Measurements from ENCODE around the gene LMBR1L.
A peak's percentile ranks its signal among the peaks of the same experiment; 100 is the strongest.

The LMBR1L gene

GRCh38 chr12:49111206-49111605 lies 559 bp upstream of the LMBR1L start:
- DNase-seq (ENCODE audit: low read depth in 2 of 2): no peak

- no peak for DNase-seq (ENCODE audit: low read depth in 2 of 2)
These were observed 795 bp downstream of the LMBR1L start for GRCh38 chr12:49109641-49110463.

GRCh38 chr12:49108958-49109404 lies 1.7 kb downstream of the LMBR1L start:
- no peak for DNase-seq (ENCODE audit: low read depth in 2 of 2)

GRCh38 chr12:49105504-49106084 lies 5.1 kb downstream of the LMBR1L start:
- DNase-seq (ENCODE audit: low read depth in 2 of 2): no peak

- DNase-seq (ENCODE audit: low read depth in 2 of 2): no peak
These were observed 5.8 kb downstream of the LMBR1L start for GRCh38 chr12:49104822-49105221.

GRCh38 chr12:49100380-49100779 lies 10.3 kb downstream of the LMBR1L start:
- no peak for DNase-seq (ENCODE audit: low read depth in 2 of 2)

GRCh38 chr12:49098703-49099102 lies 11.9 kb downstream of the LMBR1L start:
- DNase-seq (ENCODE audit: low read depth in 2 of 2): no peak

GRCh38 chr12:49098035-49098451 lies 12.6 kb downstream of the LMBR1L start:
- peak; percentile 53 to 58 for DNase-seq (ENCODE audit: low read depth in 2 of 2)

GRCh38 chr12:49097381-49097780 lies 13.3 kb downstream of the LMBR1L start:
- no peak for DNase-seq (ENCODE audit: low read depth in 2 of 2)

- no peak for DNase-seq (ENCODE audit: low read depth in 2 of 2)
These were observed 15.7 kb downstream of the LMBR1L start for GRCh38 chr12:49094975-49095365.

GRCh38 chr12:49094160-49094974 lies 16.3 kb downstream of the LMBR1L start, which contains the start of gene DHH:
TSS of gene DHH (minus strand) at chr12:49094801. CDS start at chr12:49094512, 289 bp downstream.
- DNase-seq (ENCODE audit: low read depth in 2 of 2): no peak

- no peak for DNase-seq (ENCODE audit: low read depth in 2 of 2)
These were observed 16.9 kb downstream of the LMBR1L start for GRCh38 chr12:49093792-49094159.

GRCh38 chr12:49092816-49093406 lies 17.7 kb downstream of the LMBR1L start:
- no peak for DNase-seq (ENCODE audit: low read depth in 2 of 2)

GRCh38 chr12:49092086-49092815 lies 18.4 kb downstream of the LMBR1L start:
- peak; percentile 53 to 56 for DNase-seq (ENCODE audit: low read depth in 2 of 2)

- DNase-seq (ENCODE audit: low read depth in 2 of 2): no peak
These were observed 18.9 kb downstream of the LMBR1L start for GRCh38 chr12:49091836-49092085.

- no peak for DNase-seq (ENCODE audit: low read depth in 2 of 2)
These were observed 19.4 kb downstream of the LMBR1L start for GRCh38 chr12:49091056-49091835.

- no peak for DNase-seq (ENCODE audit: low read depth in 2 of 2)
These were observed 20.6 kb downstream of the LMBR1L start for GRCh38 chr12:49089821-49090773.

- no peak for DNase-seq (ENCODE audit: low read depth in 2 of 2)
These were observed 21.7 kb downstream of the LMBR1L start for GRCh38 chr12:49088932-49089330.

GRCh38 chr12:49088150-49088931 lies 22.3 kb downstream of the LMBR1L start:
- DNase-seq (ENCODE audit: low read depth in 2 of 2): peak; percentile 43 to 68
